AG04450 (cell line): ENCODE measurements around the gene CCNJL. TPM values are rescaled to one million over a fixed set of nuclear protein-coding genes. Genes with fewer than 3 reads are reported as not detected.

Experiments
- CTCF ChIA-PET: fragments of 300-600, 350-600 bp; formaldehyde crosslinking; extraction: SDS; loops from one replicate; lab custom pipeline; 2022; ENCODE audit warnings: antibody characterized with exemption, inconsistent platforms; lab: Charles Lee
- POLR2A ChIA-PET: fragments of 350-600 bp; formaldehyde crosslinking; extraction: SDS; loops from one replicate; lab custom pipeline; 2021; ENCODE audit warnings: antibody characterized with exemption, inconsistent platforms; lab: Yijun Ruan, JAX
- DNase-seq: peaks from one replicate; pipeline ENCODE4 v3.0.0-alpha.2; 2011; ENCODE audit warnings: low read depth, low spot score
- H3K27ac ChIP-seq: one replicate; pipeline ENCODE4 v1.5.1; 2012; ENCODE audit warnings: low read depth, low read length, control low read depth
- H3K27me3 ChIP-seq: one replicate; pipeline ENCODE4 v1.6.0; 2012; ENCODE audit warnings: low read length; ENCODE audit not compliant: control insufficient read depth, insufficient read depth
- H3K4me3 ChIP-seq: 2 replicates; pipeline ENCODE4 v1.5.1; 2011; ENCODE audit warnings: mild to moderate bottlenecking, low read depth, low read length, control low read depth
- H3K9me3 ChIP-seq: 2 replicates; pipeline ENCODE4 v1.5.1; 2012; ENCODE audit warnings: low read length; ENCODE audit not compliant: control insufficient read depth, insufficient read depth
- CTCF ChIP-seq: IDR thresholded peaks from 2 replicates; pipeline ENCODE4 v1.5.1; 2011; ENCODE audit warnings: low read depth, low read length, control low read depth, inconsistent platforms
- polyA plus RNA-seq: library from polyadenylated mRNA; depleted of rRNA; stranded (reverse); fragments of >200 nt; gene quantifications from 2 replicates; pipeline ENCODE4 v1.2.3, GENCODE V29; 2011

The CCNJL gene
- polyA plus RNA-seq, 1 experiment = 3.8 TPM

GRCh38 chr5:160289356-160289651, 23.1 kb downstream of the CCNJL start:
- no peak for TF ChIP-seq CTCF
- DNase-seq = no peak
- ChIA-PET CTCF (no interaction called here), POLR2A (no interaction called here)
- no peaks in the 10 kb centered on the region for H3K27me3 ChIP-seq
- H3K4me3 ChIP-seq = no peak overlapping the region
- H3K9me3 ChIP-seq = no peaks in the 10 kb centered on the region
- H3K27ac ChIP-seq = no peak overlapping the region

GRCh38 chr5:160287378-160288051, 24.8 kb downstream of the CCNJL start:
- no peak overlapping the region for H3K27ac ChIP-seq
- no peak overlapping the region for H3K4me3 ChIP-seq
- H3K27me3 ChIP-seq = no peaks in the 10 kb centered on the region
- TF ChIP-seq CTCF = no peak
- no peaks in the 10 kb centered on the region for H3K9me3 ChIP-seq
- POLR2A ChIA-PET = no interaction called here
- DNase-seq = no peak
- CTCF ChIA-PET = no interaction called here

- no peak for DNase-seq
- ChIA-PET CTCF (no interaction called here), POLR2A (no interaction called here)
- Histone ChIP-seq H3K4me3 (no peak overlapping the region), H3K9me3 (no peaks in the 10 kb centered on the region), H3K27ac (no peak overlapping the region), H3K27me3 (no peaks in the 10 kb centered on the region)
- TF ChIP-seq CTCF = no peak
Observed at GRCh38 chr5:160286947-160287346, 25.4 kb downstream of the CCNJL start.

GRCh38 chr5:160285316-160285715, 27.0 kb downstream of the CCNJL start:
- CTCF ChIA-PET = interaction anchor here (1.2 kb wide), 1 partner anchor 87 kb away, joined by 3 read pairs; no protein-coding TSS in a partner anchor
- Histone ChIP-seq H3K27me3 (no peaks in the 10 kb centered on the region), H3K9me3 (no peaks in the 10 kb centered on the region), H3K4me3 (no peak overlapping the region), H3K27ac (no peak overlapping the region)
- no peak for TF ChIP-seq CTCF
- POLR2A ChIA-PET = no interaction called here
- DNase-seq = no peak

GRCh38 chr5:160284291-160284873, 28.0 kb downstream of the CCNJL start:
- H3K27me3 ChIP-seq = no peaks in the 10 kb centered on the region
- DNase-seq = no peak
- H3K27ac ChIP-seq = no peak overlapping the region
- ChIA-PET POLR2A (interaction anchor here (0.6 kb wide), 1 partner anchor 137 kb away, joined by 3 read pairs; no protein-coding TSS in a partner anchor), CTCF (interaction anchor here (1.2 kb wide), 1 partner anchor 86 kb away, joined by 3 read pairs; no protein-coding TSS in a partner anchor)
- TF ChIP-seq CTCF = no peak
- H3K4me3 ChIP-seq = no peak overlapping the region
- no peaks in the 10 kb centered on the region for H3K9me3 ChIP-seq
